Spleen (tissue), 7 donors: ENCODE measurements around the gene ENTPD2.

ENCODE experiments used
- CTCF ChIP-seq, 11 experiments: fragments of 200-600 bp in 7 of 11; fragments of 450-650 bp in 4 of 11; sonication (generic) in 4 of 11; IDR thresholded peaks in 8 of 11; conservative IDR thresholded peaks in 3 of 11; 1 replicate in 7 of 11; 2 replicates in 4 of 11; pipeline versions ENCODE4 v1.4.0 to v1.8.0; 2016 to 2021; ENCODE audit warnings: antibody characterized with exemption in 11 of 11, inconsistent platforms in 4 of 11, mild to moderate bottlenecking in 1 of 11
- POLR2AphosphoS5 ChIP-seq, 3 donors: sonication (generic); formaldehyde crosslinking; IDR thresholded peaks; one replicate each; pipeline ENCODE4 v1.5.1; 2017; ENCODE audit warnings: antibody characterized with exemption in 3 of 3
- donor health status: DM: no; HTN: no; CAD: no; lungs with moderate emphysema.
- donor health status: DM: no; HTN: no; CAD: no.
- donor health status: DM: no; HTN: no; CAD: no.

DNA sequence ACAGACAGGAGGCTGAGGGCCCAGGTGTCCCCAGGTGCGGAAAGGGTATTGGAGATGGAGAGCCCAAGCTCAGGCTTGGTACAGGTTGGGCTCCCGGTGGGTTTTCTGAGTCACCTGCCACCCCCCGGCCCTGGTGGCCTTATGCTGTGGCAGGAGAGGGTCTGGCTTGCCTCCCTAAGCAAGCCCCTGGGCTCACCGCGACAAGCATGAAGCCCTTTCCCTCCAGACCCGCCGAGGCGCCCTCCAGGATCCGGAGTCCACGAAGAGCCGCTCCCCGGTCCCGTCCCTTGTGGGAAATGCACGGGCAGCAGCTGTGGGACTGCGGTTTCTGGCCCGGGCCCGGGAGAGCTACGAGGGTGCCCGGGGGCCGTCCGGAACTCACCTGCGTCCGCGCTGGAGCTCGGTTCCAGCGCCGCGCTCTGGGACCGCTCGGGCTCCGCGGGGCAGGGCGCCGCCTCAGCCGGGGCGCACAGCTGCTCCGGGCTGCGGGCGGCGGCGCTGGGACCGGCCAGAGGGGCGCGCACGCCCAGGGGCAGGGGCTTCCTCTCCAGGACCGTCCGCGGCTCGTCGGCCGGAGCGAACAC, 15.7 kb upstream of the ENTPD2 start:
- TF ChIP-seq CTCF (IDR thresholded peaks at IDR 0.05 in 8 of 11, conservative IDR thresholded peaks at IDR 0.05 in 3 of 11) (no peak), POLR2AphosphoS5 (IDR thresholded peaks at IDR 0.05) (no peak)
